Colonic mucosa (tissue), 4 donors: ENCODE data around the gene PGC. TPM values are rescaled to one million over a fixed set of nuclear protein-coding genes. Genes with fewer than 3 reads are reported as not detected.

Source experiments
- DNase-seq: peaks from one replicate; pipeline ENCODE4 v3.0.0-alpha.2; 2020
- H3K27ac ChIP-seq: fragments of 200-600 bp; one replicate; pipeline ENCODE4 v1.8.0; 2021
- H3K27me3 ChIP-seq: fragments of 200-600 bp; one replicate; pipeline ENCODE4 v1.8.0; 2021
- H3K36me3 ChIP-seq: fragments of 200-600 bp; one replicate; pipeline ENCODE4 v1.8.0; 2021
- H3K4me1 ChIP-seq: fragments of 200-600 bp; one replicate; pipeline ENCODE4 v1.8.0; 2021; ENCODE audit warnings: mild to moderate bottlenecking
- H3K4me3 ChIP-seq: fragments of 200-600 bp; one replicate; pipeline ENCODE4 v1.8.0; 2021
- H3K9ac ChIP-seq, 2 donors: one replicate each; pipeline ENCODE4 v1.7.0; 2013; ENCODE audit warnings: control low read depth in 2 of 2, low read depth in 2 of 2, low read length in 2 of 2
- H3K9me3 ChIP-seq: fragments of 200-600 bp; one replicate; pipeline ENCODE4 v1.8.0; 2021
- CTCF ChIP-seq: fragments of 200-600 bp; IDR thresholded peaks from one replicate; pipeline ENCODE4 v1.8.0; 2022; ENCODE audit warnings: antibody characterized with exemption, mild to moderate bottlenecking
- intact Hi-C: fragments of 100-400 bp; cut with DNase I; formaldehyde crosslinking; loops from one replicate; pipeline ENCODE4 v1.14.1; 2022
- total RNA-seq, 2 donors: library from RNA; stranded (reverse); fragmentation: NEBNext Ultra II Directional in 1 of 2; extraction: Animal tissue kit (Norgen Biotek cat#: 25700) in 1 of 2; gene quantifications; one replicate each; pipeline ENCODE4 v1.2.1, GENCODE V29; 2021
- donor health status: healthy.
- donor health status: DM: no; HTN: no; CAD: no.
- donor health status: DM: no; HTN: no; CAD: no.

Gene PGC
- total RNA-seq, 2 donors from 2014 or later = 1.7 TPM; not detected in 1

DNA sequence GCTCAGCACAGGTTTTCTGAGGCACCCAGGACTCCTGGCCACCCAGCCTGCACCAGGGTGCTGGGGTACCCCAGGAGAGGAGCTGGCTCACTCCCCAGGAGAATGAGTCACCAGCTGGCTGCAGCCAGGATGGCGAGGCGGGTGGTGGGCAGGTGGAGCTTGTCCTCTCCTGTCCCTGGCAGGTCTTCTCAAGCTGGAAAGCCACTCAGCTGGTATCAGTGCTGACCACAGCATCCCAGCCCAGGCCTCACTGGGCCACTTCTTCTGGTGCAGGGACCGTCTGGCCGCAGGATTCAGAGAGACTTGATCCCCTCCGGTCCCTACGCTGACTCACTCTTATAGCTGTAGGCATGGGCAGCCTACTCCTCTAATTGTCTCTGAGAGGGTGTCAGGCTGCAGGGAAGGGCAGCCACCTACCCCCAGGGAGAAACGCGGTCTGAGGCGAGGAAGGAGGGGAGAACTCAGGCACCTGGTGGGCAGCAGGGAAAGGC, 34.0 kb downstream of the PGC start:
- Histone ChIP-seq H3K27me3 (no peaks in the 10 kb centered on the region), H3K9me3 (no peaks in the 10 kb centered on the region), H3K27ac (no peak overlapping the region), H3K4me1 (no peaks in the 10 kb centered on the region), H3K9ac (no peak overlapping the region), H3K36me3 (no peaks in the 10 kb centered on the region), H3K4me3 (no peak overlapping the region)
- no peak for DNase-seq
- intact Hi-C loops = no loop called here
- no peak for TF ChIP-seq CTCF

- H3K9ac ChIP-seq = no peak overlapping the region
- no peaks in the 10 kb centered on the region for H3K9me3 ChIP-seq
- no peaks in the 10 kb centered on the region for H3K27me3 ChIP-seq
- H3K36me3 ChIP-seq = no peaks in the 10 kb centered on the region
- intact Hi-C loops = no loop called here
- no peak for TF ChIP-seq CTCF
- no peak overlapping the region for H3K4me3 ChIP-seq
- no peak overlapping the region for H3K27ac ChIP-seq
- H3K4me1 ChIP-seq = no peaks in the 10 kb centered on the region
- no peak for DNase-seq
These were observed 34.5 kb downstream of the PGC start for GRCh38 chr6:41712651-41713103.

- H3K27me3 ChIP-seq = no peaks in the 10 kb centered on the region
- no peak overlapping the region for H3K27ac ChIP-seq
- no peak overlapping the region for H3K9ac ChIP-seq
- intact Hi-C loops = no loop called here
- TF ChIP-seq CTCF = no peak
- H3K9me3 ChIP-seq = no peaks in the 10 kb centered on the region
- no peak for DNase-seq
- no peaks in the 10 kb centered on the region for H3K36me3 ChIP-seq
- H3K4me3 ChIP-seq = no peak overlapping the region
- no peaks in the 10 kb centered on the region for H3K4me1 ChIP-seq
These were observed 35.7 kb downstream of the PGC start for GRCh38 chr6:41711323-41712038.

DNA sequence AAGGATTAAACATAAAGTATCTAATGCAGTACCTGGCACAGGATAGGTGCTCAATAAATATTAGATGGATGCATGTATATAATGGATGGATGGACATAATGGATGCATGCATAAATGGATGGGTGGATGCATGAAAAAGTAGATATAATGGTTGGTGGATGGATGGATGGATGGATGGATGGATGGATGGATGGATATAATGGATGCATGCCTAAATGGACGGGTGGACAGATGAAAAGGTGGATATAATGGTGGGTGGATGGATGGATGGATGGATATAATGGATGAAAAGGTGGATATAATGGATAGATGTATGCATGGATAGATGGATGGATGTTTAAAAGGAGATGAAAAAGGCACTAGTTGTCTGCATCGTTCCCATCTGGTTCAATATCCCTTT, 37.8 kb downstream of the PGC start:
- Histone ChIP-seq H3K9ac (no peak overlapping the region), H3K9me3 (no peaks in the 10 kb centered on the region), H3K4me1 (peaks cover 16% of the 10 kb centered on the region), H3K27ac (no peak overlapping the region), H3K4me3 (no peak overlapping the region), H3K27me3 (no peaks in the 10 kb centered on the region), H3K36me3 (no peaks in the 10 kb centered on the region)
- intact Hi-C loops = no loop called here
- DNase-seq = no peak
- TF ChIP-seq CTCF = no peak

DNA sequence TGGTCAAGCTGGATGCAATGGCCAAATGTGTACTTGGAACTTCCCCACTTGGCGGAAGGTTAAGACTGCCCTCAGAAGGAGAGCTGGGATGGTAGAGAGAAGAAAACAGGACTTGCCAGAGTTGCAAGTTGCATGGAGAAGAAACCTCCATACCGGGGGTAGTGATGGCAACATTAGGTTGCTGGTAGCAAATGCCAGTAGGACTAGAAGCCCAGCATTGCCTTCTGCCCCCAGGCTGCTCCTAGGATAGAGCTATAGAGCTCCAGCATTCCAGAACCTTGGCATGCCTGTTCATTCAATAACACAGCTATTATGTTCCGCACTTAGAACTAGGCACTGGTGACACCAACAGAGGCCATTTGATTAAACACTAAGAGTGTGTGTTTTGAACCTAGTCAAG, 38.3 kb downstream of the PGC start:
- peaks cover 19% of the 10 kb centered on the region for H3K4me1 ChIP-seq
- no peak overlapping the region for H3K9ac ChIP-seq

More for the DNA sequence above, 38.3 kb downstream of the PGC start:
- H3K36me3 ChIP-seq = no peaks in the 10 kb centered on the region
- no peak for TF ChIP-seq CTCF
- no peak overlapping the region for H3K27ac ChIP-seq
- H3K9me3 ChIP-seq = no peaks in the 10 kb centered on the region
- no peaks in the 10 kb centered on the region for H3K27me3 ChIP-seq
- no peak for DNase-seq
- no peak overlapping the region for H3K4me3 ChIP-seq
- intact Hi-C loops = no loop called here
